Activated CD4-positive, alpha-beta T cell treated with anti-CD3 and anti-CD28 coated beads, Interleukin-2, amount 50 U/mL, for 4 hours (primary cell): Measurements from ENCODE around the gene AP3M1.

Experiments
- DNase-seq, 2 experiments: peaks; one replicate each; pipeline ENCODE4 v3.0.0-alpha.2; 2020

The AP3M1 gene

DNA sequence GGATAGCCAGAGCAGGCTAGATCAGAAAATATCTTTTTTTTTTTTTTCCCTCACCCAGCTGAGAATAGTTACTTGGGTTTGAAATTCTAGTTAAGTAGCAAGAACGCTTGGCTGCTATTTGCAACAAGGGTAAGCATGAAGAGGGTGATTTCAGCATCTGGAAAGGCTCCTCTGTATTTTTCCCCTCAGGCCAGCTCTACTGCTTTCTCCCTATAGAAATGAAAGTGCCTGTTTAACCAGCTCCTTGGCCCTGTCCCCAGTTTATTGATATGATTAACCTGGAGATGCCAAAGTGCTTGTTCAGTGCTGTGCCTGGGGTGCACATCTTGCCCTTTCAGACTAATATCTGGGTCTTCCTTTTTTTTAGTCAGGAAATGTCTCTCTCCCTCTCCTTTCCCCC lies 37.1 kb downstream of the AP3M1 start:
- no peak for DNase-seq

DNA sequence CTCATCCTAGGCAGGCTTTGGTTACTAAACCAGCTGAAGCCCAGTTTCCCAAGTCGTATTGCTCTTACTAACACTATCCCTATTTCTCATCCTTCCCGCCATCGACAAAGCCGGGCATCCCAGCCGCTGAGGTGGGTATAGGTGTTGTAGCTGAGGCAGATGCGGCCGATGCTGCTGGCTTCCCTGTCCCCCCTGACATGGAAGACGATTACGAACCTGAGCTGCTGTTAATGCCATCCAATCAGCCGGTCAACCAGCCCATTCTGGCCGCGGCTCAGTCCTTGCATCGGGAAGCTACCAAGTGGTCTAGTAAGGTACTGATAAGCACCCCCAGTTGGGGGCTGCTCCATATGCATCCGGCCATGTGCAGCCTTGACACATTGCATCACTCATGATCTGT lies 38.8 kb downstream of the AP3M1 start:
- DNase-seq = no peak

DNA sequence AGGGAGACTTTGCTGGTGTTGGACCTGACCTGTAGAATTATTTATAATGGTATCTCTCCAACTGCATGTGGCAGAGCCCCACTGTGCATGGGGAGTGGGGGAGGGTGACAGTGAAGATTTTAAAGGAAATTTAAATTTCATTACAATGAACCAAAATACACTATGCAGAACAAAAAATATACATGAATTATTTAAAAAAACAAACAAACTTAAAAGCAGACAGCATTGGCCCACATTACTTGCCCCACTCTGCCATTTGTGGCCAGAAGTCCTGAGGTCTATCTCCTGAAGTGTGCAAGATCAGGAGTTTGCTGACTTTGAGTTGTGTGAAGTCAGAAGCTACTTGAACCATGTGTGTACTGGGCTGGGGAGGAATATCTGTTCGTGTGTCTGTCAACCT lies 40.5 kb downstream of the AP3M1 start:
- no peak for DNase-seq

DNA sequence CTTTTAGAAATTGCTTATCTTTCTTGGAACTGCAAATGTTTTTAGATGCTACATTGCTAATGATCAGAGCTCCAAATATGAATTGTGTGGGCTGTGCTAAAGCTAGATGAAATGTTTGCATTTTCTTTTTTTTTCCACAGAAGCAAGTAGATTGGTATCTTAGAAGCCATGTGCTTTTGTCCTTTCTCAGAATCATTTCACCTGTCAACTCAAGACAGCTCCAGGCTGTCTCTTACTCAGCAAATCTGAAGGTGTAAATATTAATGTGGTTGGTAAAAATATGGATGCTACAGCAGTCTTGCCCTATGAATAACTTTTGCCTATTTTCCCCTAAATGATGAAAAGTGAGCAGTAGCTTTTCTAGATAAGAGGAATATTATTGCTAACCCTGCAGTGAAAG lies 41.2 kb downstream of the AP3M1 start:
- no peak for DNase-seq

DNA sequence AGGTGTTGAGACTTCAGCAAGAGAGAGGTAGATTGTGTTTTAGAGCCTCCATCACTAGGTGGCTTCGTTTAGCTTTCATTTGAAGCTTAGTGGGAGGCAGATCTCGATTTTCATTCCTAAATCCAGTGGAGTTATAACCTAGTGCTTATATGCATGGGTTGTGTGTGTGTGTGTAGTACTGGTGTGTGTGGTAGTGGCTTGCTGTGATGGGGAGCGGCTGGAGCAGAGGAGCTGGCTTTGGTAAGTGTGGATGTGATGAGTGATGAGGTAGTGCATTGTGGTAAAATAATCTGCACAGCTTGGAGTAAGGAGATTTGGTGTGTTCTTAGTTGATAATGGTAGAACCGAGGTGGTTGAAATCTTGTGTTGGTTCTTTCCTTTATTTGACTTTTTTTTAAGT lies 43.2 kb downstream of the AP3M1 start:
- no peak for DNase-seq

DNA sequence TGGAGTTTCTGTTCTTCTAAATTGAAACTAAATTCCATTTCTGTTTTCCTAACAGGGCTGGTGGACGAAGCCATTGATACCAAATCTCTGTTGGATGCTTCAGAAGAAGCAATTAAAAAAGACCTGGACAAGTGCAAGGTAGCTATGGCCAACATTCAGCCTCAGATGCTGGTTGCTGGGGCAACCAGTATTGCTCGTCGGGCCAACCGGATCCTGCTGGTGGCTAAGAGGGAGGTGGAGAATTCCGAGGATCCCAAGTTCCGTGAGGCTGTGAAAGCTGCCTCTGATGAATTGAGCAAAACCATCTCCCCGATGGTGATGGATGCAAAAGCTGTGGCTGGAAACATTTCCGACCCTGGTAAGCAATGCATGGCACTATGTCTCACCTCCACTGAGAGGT lies 45.6 kb downstream of the AP3M1 start:
- DNase-seq = no peak

DNA sequence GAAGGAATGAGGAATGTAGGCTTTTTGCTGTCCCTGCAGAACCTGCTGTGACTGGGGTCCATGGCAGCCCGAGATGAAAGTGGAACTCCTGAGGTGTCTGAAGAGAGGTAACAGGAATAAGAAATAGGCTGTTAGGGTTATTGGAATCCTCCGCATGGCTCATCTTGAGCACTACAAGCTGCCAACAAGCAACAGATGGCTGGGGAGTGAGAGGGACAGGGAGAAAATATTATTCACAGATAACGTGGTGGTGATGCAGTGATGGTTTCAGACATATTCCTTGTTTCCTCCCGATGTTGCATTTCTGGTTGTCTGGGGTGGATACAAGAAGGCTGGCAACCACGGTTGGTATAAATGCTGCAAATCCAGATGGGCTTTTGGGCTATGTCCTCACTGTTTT lies 46.1 kb downstream of the AP3M1 start:
- no peak for DNase-seq

DNA sequence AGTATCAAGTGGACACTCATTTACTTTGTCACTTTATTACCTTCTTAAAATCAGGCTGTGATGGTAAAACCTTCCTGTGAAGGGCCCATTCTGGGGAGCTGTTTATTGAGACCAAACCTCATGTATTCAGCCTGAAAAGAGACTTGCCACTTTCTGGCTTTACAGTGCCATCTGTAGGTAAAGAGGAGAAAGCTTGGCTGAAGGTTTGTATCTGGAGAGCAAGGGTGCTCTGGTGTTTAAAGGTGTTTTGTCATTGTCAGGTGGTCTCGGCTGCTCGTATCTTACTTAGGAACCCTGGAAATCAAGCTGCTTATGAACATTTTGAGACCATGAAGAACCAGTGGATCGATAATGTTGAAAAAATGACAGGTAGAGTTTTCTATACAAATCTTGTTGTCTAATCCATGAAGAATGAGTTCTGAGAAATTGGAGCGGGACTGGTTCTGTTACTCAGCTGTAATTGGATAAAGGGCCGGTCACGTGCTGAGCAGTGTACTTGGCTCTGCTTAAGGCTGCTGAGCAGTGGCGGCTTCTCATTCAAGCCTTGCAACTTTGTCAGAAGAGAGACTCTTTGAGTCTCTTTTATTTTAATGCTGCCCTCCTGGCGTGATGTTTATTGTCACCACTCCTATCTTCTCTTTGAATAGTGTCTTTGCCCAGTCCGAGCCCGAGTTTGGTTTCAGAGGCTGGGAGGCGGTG lies 46.9 kb downstream of the AP3M1 start:
- no peak for DNase-seq

DNA sequence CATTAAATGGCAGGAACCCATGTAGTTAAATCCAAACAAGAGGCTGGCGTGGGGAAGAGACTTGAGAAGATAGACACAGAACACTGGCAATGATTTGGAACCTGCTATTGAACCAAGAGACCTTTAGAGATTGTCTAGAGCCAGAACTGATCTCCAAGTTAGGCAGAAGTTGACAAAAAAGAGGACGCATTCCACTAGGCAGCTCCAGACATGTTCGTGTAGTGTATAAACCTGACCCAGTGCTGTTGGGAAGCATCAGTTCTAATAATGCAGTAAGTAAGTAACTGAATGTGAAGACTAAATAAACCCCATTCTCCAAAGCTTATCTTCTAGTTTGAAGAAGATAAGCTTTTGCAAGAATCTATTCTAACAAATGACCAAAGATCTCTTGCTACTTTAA lies 50.8 kb downstream of the AP3M1 start:
- DNase-seq = no peak

DNA sequence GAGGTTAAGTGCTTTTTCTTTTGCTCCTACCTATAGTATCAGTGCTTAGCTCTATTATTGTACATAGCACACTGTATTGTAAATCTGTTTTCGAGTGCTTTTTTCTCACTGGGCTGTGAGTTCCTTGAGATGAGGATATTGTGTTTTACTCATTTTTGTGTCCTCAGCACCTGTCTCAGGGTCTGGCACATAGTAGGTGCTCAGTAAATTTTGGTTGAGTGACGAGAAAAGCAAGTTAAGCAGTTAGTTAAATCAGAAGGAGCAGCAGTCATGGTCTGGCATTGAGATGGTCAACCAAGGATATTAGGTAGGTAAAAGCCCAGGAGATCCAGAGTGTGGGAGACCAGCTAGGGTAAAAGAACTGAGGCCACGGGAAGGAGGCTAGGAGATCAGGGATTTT lies 51.2 kb downstream of the AP3M1 start:
- DNase-seq = no peak

DNA sequence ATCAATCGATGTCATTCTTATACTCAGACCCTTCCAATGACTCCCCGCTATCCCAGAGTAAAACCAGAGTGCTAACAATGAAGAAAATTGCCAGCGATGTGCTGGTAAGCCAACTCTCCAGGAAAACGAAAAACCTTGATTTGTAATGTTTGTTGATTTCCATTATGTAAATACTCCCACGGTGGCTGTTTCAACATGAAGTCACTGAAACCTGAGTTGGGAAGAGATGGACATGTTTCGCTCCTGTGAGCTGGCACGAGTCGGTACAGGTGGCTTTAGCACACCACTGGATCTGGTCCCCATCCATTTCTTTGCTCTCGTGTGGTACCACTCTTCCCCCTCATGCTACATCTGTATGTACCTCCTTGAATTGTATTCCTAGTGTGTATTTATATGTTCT lies 52.9 kb downstream of the AP3M1 start:
- no peak for DNase-seq

DNA sequence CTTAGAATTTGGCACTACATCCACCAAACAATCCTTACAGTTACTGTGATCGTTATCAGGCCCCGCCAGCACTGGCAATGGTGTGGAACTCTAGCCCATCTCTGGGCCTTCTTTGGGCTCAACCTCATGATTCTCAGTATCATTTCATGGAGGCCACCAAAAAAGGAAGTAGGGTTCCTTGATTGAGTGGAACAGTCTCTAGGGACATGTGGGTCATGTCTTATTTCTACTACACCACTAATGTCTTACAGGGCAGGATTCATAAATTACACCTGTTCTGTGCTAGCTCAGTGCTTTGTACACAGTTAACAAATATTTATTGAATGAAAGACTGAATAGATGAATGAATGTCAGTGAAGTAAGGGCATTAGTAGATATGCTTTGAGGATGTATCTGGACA lies 53.9 kb downstream of the AP3M1 start:
- no peak for DNase-seq

DNA sequence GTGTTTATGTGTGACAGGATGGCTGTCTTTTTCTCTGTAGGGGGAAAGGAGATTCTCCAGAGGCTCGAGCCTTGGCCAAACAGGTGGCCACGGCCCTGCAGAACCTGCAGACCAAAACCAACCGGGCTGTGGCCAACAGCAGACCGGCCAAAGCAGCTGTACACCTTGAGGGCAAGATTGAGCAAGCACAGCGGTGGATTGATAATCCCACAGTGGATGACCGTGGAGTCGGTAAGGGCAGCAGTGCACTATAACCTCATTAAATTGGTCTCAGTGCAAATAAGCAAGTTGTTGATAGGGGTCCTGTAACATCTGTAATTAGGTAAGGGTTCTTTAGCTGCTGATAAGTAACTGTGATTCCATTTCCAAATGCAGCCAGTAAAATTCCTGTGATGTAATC lies 56.4 kb downstream of the AP3M1 start:
- DNase-seq = no peak

DNA sequence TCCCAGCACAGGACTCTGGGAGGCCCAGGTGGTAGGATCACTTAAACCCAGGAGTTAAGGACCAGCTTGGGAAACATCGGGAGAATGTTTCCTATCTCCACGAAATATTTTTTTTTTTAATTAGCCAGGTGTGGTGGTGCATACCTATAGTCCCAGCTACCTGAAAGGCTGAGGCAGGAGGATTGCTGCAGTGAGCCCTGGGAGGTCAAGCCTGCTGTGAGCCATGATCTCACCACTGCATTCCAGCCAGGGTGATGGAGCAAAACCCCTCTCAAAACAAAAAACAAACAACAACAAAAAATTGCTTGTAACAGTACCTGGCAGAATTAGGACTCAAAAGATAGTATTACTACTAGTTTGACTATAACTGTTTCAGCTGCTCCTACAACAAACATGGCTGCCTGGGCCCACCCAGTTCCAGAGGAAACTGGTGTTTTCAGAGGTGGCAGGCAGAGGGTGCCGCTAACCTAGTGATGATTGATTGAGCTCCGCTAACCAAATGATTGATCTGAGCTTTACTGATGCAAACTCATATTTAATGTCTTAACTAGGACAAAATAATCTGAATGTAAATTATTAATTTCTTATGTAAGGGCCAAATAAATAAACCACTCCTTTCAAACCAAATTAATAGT lies 57.0 kb downstream of the AP3M1 start:
- no peak for DNase-seq

DNA sequence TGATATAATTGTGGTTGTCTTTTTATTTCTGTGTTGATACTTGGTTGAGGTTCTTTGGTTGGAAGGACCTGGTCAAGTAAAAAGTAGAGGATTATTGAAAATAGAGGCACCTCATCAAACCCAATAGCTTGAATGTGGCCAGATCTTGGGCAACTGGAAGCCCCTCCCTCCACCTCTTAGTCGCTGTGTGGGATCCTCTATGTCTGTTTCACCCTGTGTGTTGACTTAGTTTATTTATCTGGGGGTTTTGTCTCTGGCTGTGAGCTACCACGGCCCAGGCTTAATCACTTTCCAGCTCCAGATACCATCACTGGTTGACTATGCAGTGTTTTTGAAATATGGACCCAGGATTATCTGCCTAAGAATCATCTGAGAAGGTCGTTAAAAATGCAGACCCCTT lies 58.3 kb downstream of the AP3M1 start:
- DNase-seq = no peak

DNA sequence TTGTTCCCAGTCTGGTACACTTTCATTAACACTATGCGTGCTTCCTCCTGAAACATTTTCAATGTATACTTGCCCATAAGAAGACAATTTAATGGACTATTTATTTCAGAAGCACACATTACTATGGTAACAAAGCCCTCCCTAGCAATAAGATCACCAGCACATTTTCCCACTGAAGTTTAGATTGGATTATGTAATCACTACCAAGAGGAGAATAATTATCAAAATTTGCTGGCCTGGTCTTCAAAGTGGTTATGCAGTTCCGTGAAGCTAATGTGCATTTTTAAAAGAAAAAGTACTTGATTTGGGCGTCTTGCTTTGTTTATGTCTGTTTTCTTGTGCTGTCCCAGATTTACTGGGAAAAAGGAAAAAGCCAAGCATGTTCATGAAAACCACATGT lies 61.9 kb downstream of the AP3M1 start:
- DNase-seq = no peak

DNA sequence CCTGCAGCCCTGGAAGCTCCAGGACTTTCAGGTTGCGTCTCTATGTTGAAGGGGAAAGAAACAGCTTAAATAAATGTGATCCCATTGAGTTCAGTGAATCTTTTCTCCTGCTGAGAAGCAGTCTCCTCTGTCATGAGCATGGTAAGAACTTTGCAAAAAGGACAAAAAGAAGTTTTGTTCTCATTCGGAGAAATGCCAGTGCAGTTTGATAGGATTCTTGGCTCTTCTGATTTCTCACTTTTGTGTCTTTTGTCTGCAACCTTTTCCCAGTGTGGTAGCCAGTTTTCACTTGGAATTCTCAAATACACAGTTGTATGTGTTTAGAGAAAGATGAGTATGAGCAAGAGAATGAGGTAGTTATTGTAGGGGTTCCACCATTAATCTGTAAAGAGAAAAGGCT lies 64.3 kb downstream of the AP3M1 start:
- no peak for DNase-seq

DNA sequence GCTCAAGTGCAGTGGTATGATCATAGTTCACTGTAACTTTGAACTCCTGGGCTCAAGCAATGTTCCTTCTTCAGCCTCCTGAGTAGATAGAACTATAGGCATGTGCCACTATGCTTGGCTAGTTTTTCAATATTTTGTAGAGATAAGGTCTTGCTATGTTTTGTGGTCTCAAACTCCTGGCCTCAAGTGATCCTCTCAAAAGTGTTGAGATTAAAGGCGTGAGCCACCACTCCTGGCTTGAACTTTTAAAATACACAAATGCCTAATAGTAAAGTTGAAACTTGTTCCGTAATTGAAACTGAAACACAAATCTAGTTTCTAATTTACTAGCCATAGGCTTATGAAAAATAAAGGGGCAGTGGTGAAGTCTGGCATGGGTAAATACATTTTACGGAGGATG lies 65.7 kb downstream of the AP3M1 start:
- DNase-seq = no peak

DNA sequence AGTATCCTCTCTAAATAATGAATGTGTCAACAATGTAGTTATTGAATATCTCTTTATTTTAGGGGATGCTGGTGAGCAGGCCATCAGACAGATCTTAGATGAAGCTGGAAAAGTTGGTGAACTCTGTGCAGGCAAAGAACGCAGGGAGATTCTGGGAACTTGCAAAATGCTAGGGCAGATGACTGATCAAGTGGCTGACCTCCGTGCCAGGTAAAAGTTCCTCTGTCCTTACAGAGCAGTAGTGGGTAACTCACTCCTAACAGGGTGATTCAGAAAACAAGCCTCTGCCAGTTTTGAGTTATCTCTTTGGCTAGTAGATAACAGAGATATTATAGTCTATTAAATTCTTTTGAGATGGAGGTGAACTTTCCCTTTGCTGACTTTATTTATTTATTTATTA lies 67.3 kb downstream of the AP3M1 start:
- DNase-seq = no peak

DNA sequence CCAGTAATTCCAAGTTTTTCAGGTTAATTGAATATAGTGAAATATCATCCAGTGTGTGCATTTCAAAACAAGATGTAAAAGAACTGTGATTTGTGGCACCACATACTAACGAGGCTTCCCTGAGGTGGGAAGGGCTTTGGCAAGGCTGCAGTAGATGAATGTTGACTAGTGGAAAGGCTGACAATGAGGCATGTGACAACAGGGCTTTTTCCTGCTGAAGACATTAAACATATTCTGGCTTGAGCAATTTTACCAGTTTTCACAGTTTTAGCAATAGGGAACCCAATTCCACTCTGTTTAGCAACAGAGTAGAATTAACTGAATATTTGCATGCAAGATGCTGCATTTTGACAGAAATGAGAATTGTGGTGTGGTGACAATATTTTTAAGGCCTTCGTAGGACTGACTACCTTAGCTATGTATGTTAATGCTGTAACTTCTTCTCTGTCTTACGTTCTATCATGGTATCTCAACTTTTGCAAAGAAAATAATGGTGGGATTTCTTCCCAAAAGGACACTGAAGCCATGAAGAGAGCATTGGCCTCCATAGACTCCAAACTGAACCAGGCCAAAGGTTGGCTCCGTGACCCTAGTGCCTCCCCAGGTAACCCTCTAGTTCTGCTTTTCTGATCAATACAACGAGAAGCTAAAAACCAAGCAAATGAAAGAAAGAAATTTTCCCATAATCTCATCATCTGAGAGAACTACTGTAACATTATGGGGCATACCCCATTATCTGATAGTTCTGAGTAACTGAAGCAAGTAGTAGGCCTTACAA lies 68.5 kb downstream of the AP3M1 start:
- DNase-seq = no peak

DNA sequence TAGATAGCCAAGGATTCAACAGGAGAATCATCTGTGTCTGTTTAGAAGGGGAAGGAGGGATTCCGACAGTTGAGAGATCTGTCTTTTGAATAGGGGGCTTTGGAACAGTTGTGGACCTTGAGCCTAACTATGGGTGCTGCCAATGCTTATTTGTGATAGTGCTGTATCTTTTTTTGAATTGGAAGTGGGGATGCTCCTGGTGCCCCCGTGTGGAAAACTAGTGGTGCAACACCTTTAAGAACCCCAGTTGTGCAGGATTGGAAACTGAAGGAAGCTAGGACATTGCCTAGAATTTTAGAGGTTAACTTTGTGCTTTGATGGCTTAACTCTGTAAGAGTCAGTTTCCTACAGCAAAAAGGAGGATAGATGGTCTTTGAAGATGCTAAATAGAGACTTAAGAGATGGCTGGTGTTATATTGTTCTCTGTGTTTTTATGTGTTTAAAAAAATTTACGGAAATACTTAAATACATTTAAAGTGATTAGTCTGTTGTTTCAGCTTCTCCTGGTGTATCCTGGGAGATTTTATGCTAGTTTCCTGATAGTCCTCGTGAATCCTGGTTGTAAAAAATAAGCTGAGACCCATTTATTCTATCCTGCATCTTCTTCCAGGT lies 69.3 kb downstream of the AP3M1 start:
- DNase-seq = peak; percentile 16 to 29

DNA sequence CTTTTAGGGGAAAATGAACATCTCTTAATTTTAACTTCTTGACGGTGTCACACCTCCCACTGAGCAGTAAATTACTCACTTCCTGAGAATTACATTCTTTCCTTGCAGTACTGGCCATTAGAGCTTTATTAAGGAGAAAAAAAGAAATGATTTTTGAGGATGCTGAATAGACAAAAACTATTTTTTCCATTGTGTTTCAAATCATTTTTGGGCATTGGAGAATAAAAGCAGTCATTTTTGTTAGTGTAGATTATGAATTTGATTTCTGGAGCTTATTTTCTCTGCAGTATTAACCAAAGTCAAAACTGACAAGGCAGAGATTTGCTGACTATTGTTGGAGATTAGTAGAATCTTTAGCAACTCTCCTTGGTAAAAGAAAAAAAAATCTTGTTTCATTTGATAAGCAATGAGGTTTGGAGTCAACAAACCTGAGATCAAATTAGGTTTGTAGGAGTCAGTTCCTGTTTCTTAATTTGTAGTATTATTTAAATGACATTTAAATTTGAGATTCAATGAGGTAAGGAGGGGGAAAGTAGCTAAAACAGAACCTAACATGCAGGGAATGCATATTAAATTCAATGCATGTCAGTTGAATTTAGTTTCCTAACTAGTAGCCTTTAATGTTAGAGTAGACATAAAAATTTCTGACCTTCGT lies 70.6 kb downstream of the AP3M1 start:
- no peak for DNase-seq
